OCI-LY3 (cell line): ENCODE results near the gene SERPINA12.

ENCODE experiments used
- CTCF ChIP-seq: fragments of 200-600, 300-600 bp; sonication (generic); IDR thresholded peaks from 2 replicates; pipeline ENCODE4 v1.5.1; 2014; ENCODE audit warnings: antibody characterized with exemption, low read length, low read depth
- EZH2phosphoT487 ChIP-seq: fragments of 200-600 bp; shearing (Covaris generic); IDR thresholded peaks from 2 replicates; pipeline ENCODE4 v1.6.1; 2018; ENCODE audit warnings: antibody characterized with exemption, mixed run types, low read depth

GRCh38 chr14:94541234-94541975 is 32.1 kb upstream of the SERPINA12 start:
- no peak for TF ChIP-seq CTCF
- TF ChIP-seq EZH2phosphoT487: no peak
